ENCODE results near the gene SRSF4.

DNA sequence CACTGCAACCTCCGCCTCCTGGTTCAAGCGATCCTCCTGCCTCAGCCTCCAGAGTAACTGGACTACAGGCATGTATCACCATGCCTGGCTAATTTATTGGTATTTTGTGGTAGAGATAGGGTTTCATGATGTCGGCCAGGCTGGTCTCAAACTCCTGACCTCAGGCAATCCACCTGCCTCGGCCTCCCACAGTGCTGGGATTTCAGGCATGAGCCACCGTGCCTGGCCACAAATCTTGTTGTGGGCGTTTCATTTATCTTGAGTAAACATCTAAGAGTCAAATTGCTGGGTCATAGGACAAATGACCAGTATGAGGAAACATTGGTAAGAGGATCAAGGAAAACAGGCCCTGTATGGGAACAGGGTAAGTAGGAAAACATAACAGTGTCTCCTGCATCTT, 75.9 kb downstream of the SRSF4 start:
- TF ChIP-seq, protein P1, sequence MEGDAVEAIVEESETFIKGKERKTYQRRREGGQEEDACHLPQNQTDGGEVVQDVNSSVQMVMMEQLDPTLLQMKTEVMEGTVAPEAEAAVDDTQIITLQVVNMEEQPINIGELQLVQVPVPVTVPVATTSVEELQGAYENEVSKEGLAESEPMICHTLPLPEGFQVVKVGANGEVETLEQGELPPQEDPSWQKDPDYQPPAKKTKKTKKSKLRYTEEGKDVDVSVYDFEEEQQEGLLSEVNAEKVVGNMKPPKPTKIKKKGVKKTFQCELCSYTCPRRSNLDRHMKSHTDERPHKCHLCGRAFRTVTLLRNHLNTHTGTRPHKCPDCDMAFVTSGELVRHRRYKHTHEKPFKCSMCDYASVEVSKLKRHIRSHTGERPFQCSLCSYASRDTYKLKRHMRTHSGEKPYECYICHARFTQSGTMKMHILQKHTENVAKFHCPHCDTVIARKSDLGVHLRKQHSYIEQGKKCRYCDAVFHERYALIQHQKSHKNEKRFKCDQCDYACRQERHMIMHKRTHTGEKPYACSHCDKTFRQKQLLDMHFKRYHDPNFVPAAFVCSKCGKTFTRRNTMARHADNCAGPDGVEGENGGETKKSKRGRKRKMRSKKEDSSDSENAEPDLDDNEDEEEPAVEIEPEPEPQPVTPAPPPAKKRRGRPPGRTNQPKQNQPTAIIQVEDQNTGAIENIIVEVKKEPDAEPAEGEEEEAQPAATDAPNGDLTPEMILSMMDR (IDR thresholded peaks at IDR 0.05; ENCODE audit: low read length): no peak
- no peak for TF ChIP-seq EZH2 (IDR thresholded peaks at IDR 0.05; ENCODE audit: borderline replicate concordance, low read length)
